HG03066 (cell line): Measurements from ENCODE around the gene COG2.
"Not testable (repeated sequence)": the region's sequence is repeated elsewhere in the genome, so short reads cannot be mapped to it uniquely, and the experiment has no call there.

Experiments used
- ATAC-seq: cut with Tn5 transposase; IDR thresholded peaks from one replicate; pipeline ENCODE4 v1.9.1; 2021; ENCODE audit warnings: low read depth; ENCODE audit not compliant: unreplicated experiment

COG2 gene

GRCh38 chr1:230698964-230699363 lies 56.7 kb downstream of the COG2 start:
- not testable (repeated sequence) for ATAC-seq

- ATAC-seq, result no peak
Measured at GRCh38 chr1:230699716-230700115, 57.4 kb downstream of the COG2 start.

- no peak for ATAC-seq
Measured at GRCh38 chr1:230700132-230700531, 57.9 kb downstream of the COG2 start.

GRCh38 chr1:230701434-230701833 lies 59.2 kb downstream of the COG2 start:
- ATAC-seq, result no peak

GRCh38 chr1:230701895-230702768 lies 59.9 kb downstream of the COG2 start:
- no peak for ATAC-seq

- no peak for ATAC-seq
Measured at GRCh38 chr1:230702934-230703678, 60.8 kb downstream of the COG2 start.

GRCh38 chr1:230703679-230704385 lies 61.6 kb downstream of the COG2 start:
- ATAC-seq, result no peak

GRCh38 chr1:230704830-230705229 lies 62.5 kb downstream of the COG2 start:
- ATAC-seq, result no peak

GRCh38 chr1:230705289-230706019 lies 63.2 kb downstream of the COG2 start:
- no peak for ATAC-seq

- ATAC-seq, result no peak
Measured at GRCh38 chr1:230706020-230706699, 63.9 kb downstream of the COG2 start.

- no peak for ATAC-seq
Measured at GRCh38 chr1:230706887-230707731, 64.8 kb downstream of the COG2 start.

GRCh38 chr1:230707732-230708630 lies 65.7 kb downstream of the COG2 start:
- no peak for ATAC-seq

GRCh38 chr1:230708631-230709580 lies 66.6 kb downstream of the COG2 start:
- no peak for ATAC-seq

- ATAC-seq, result no peak
Measured at GRCh38 chr1:230709619-230710542, 67.6 kb downstream of the COG2 start.

- no peak for ATAC-seq
Measured at GRCh38 chr1:230710543-230710904, 68.2 kb downstream of the COG2 start.

GRCh38 chr1:230711245-230711644 lies 69.0 kb downstream of the COG2 start:
- ATAC-seq, result no peak
